ENCODE measurements around the gene TNFAIP8.
"Not testable (repeated sequence)": the region's sequence is repeated elsewhere in the genome, so short reads cannot be mapped to it uniquely, and the experiment has no call there.

TNFAIP8 gene

GRCh38 chr5:119396030-119396664, 40.3 kb downstream of the TNFAIP8 start:
- DNase-seq (ENCODE audit: low spot score), result no peak

- DNase-seq (ENCODE audit: low spot score), result peak; percentile 43
Observed at GRCh38 chr5:119397518-119398380, 41.9 kb downstream of the TNFAIP8 start.

GRCh38 chr5:119398727-119399466, 43.1 kb downstream of the TNFAIP8 start:
- DNase-seq (ENCODE audit: low spot score), result peak; percentile 66

GRCh38 chr5:119400245-119400644, 44.4 kb downstream of the TNFAIP8 start:
- no peak for DNase-seq (ENCODE audit: low spot score)

- DNase-seq (ENCODE audit: low spot score), result no peak
Observed at GRCh38 chr5:119402081-119402480, 46.3 kb downstream of the TNFAIP8 start.

GRCh38 chr5:119402555-119402954, 46.7 kb downstream of the TNFAIP8 start:
- no peak for DNase-seq (ENCODE audit: low spot score)

- DNase-seq (ENCODE audit: low spot score), result no peak
Observed at GRCh38 chr5:119404033-119404432, 48.2 kb downstream of the TNFAIP8 start.

GRCh38 chr5:119405419-119405818, 49.6 kb downstream of the TNFAIP8 start:
- no peak for DNase-seq (ENCODE audit: low spot score)

GRCh38 chr5:119406551-119407110, 50.8 kb downstream of the TNFAIP8 start:
- DNase-seq (ENCODE audit: low spot score), result no peak

- no peak for DNase-seq (ENCODE audit: low spot score)
Observed at GRCh38 chr5:119409235-119409815, 53.5 kb downstream of the TNFAIP8 start.

- DNase-seq (ENCODE audit: low spot score), result peak; percentile 24
Observed at GRCh38 chr5:119410448-119411159, 54.8 kb downstream of the TNFAIP8 start.

GRCh38 chr5:119411361-119412278, 55.8 kb downstream of the TNFAIP8 start:
- DNase-seq (ENCODE audit: low spot score), result peak; percentile 72

- no peak for DNase-seq (ENCODE audit: low spot score)
Observed at GRCh38 chr5:119412279-119413227, 56.7 kb downstream of the TNFAIP8 start.

GRCh38 chr5:119414124-119414734, 58.4 kb downstream of the TNFAIP8 start:
- DNase-seq (ENCODE audit: low spot score), result not testable (repeated sequence)

- DNase-seq (ENCODE audit: low spot score), result peak; percentile 32
Observed at GRCh38 chr5:119417891-119418605, 62.2 kb downstream of the TNFAIP8 start.

GRCh38 chr5:119418606-119419100, 62.8 kb downstream of the TNFAIP8 start:
- DNase-seq (ENCODE audit: low spot score), result no peak

GRCh38 chr5:119420169-119420568, 64.3 kb downstream of the TNFAIP8 start:
- no peak for DNase-seq (ENCODE audit: low spot score)

- DNase-seq (ENCODE audit: low spot score), result no peak
Observed at GRCh38 chr5:119426057-119426456, 70.2 kb downstream of the TNFAIP8 start.

Data from AG20443 (cell line).